C4-2B (cell line): ENCODE results near the gene SGIP1.

Source experiments
- CTCF ChIP-seq: fragments of 450-650 bp; conservative IDR thresholded peaks from 2 replicates; pipeline ENCODE4 v1.5.1; 2017; ENCODE audit warnings: mild to moderate bottlenecking
- ZFX ChIP-seq: fragments of 450-650 bp; IDR thresholded peaks from 2 replicates; pipeline ENCODE4 v1.6.1; 2017

- no peak for TF ChIP-seq CTCF
- no peak for TF ChIP-seq ZFX
Measured at GRCh38 chr1:66493731-66494130, 40.2 kb upstream of the SGIP1 start.
